WTC11 (cell line): ENCODE measurements around the gene GHITM.

ENCODE experiments used
- CDX4 ChIP-seq: fragments of 250-450 bp; sonication (Bioruptor Pico); IDR thresholded peaks from 2 replicates; pipeline ENCODE4 v1.9.0; 2021; ENCODE audit warnings: moderate library complexity, mild to moderate bottlenecking, inconsistent platforms, borderline replicate concordance
- CREM ChIP-seq: sonication (generic); formaldehyde crosslinking; IDR thresholded peaks from 2 replicates; pipeline ENCODE4 v1.8.1; 2022; ENCODE audit warnings: mild to moderate bottlenecking, missing genetic modification reagents, moderate library complexity
- CTCF ChIP-seq: fragments of 200-600 bp; IDR thresholded peaks from 2 replicates; pipeline ENCODE4 v1.8.0; 2022; ENCODE audit warnings: antibody characterized with exemption
- ETV6 ChIP-seq: sonication (generic); formaldehyde crosslinking; IDR thresholded peaks from 2 replicates; pipeline ENCODE4 v1.8.1; 2022; ENCODE audit warnings: mild to moderate bottlenecking, missing genetic modification reagents
- MYBL2 ChIP-seq: sonication (generic); formaldehyde crosslinking; IDR thresholded peaks from 2 replicates; pipeline ENCODE4 v1.8.1; 2023; ENCODE audit warnings: mild to moderate bottlenecking, moderate library complexity, missing genetic modification reagents
- OVOL2 ChIP-seq: fragments of 250-450 bp; sonication (Bioruptor Pico); IDR thresholded peaks from 2 replicates; pipeline ENCODE4 v1.9.0; 2021; ENCODE audit warnings: mild to moderate bottlenecking, borderline replicate concordance
- RELA ChIP-seq: sonication (generic); formaldehyde crosslinking; IDR thresholded peaks from 2 replicates; pipeline ENCODE4 v1.8.1; 2022; ENCODE audit warnings: missing genetic modification reagents, mild to moderate bottlenecking, borderline replicate concordance
- USF2 ChIP-seq: sonication (generic); formaldehyde crosslinking; IDR thresholded peaks from 2 replicates; pipeline ENCODE4 v1.8.1; 2023; ENCODE audit warnings: mild to moderate bottlenecking, missing genetic modification reagents, moderate library complexity
- ZBTB43 ChIP-seq: sonication (generic); formaldehyde crosslinking; IDR thresholded peaks from 2 replicates; pipeline ENCODE4 v1.8.1; 2023; ENCODE audit warnings: mild to moderate bottlenecking, missing genetic modification reagents
- ZNF416 ChIP-seq: fragments of 250-450 bp; sonication (Bioruptor Pico); IDR thresholded peaks from 2 replicates; pipeline ENCODE4 v1.9.0; 2021; ENCODE audit warnings: mild to moderate bottlenecking, inconsistent platforms

GRCh38 chr10:84201682-84202081, 62.4 kb downstream of the GHITM start:
- TF ChIP-seq ZBTB43 (CRISPR knock-in tag), result no peak
- no peak for TF ChIP-seq ETV6 (CRISPR knock-in tag)
- TF ChIP-seq CTCF, result no peak
- TF ChIP-seq CDX4, result no peak
- TF ChIP-seq ZNF416 (CRISPR knock-in tag), result no peak
- TF ChIP-seq USF2 (CRISPR knock-in tag), result no peak
- no peak for TF ChIP-seq OVOL2
- TF ChIP-seq CREM, result no peak
- TF ChIP-seq RELA (CRISPR knock-in tag), result no peak
- TF ChIP-seq MYBL2 (CRISPR knock-in tag), result no peak
